Fibroblast of the aortic adventitia (primary cell): Measurements from ENCODE around the gene ABHD4. TPM values are rescaled to one million over a fixed set of nuclear protein-coding genes. Genes with fewer than 3 reads are reported as not detected.

ENCODE experiments used
- DNase-seq: peaks from one replicate; pipeline ENCODE4 v3.0.0-alpha.2; 2010; ENCODE audit warnings: low read depth
- H3K4me3 ChIP-seq: 2 replicates; pipeline ENCODE4 v1.5.1; 2011; ENCODE audit warnings: low read depth, mild to moderate bottlenecking, control low read depth, low read length, moderate library complexity
- CTCF ChIP-seq: IDR thresholded peaks from 2 replicates; pipeline ENCODE4 v1.5.1; 2011; ENCODE audit warnings: mild to moderate bottlenecking, low read length, control low read depth, inconsistent platforms; ENCODE audit not compliant: insufficient read depth
- total RNA-seq: library from RNA; depleted of rRNA; stranded (reverse); fragments of >200 nt; gene quantifications from 2 replicates; pipeline ENCODE4 v1.2.3, GENCODE V29; 2012; ENCODE audit warnings: low replicate concordance

The ABHD4 gene
- total RNA-seq, 1 donor = 24.3 TPM

- TF ChIP-seq CTCF = no peak
- H3K4me3 ChIP-seq = peak overlapping the region; percentile 99
- no peak for DNase-seq
These were observed 1.2 kb downstream of the ABHD4 start for GRCh38 chr14:22599349-22599748.

- DNase-seq = no peak
- H3K4me3 ChIP-seq = peak overlapping the region; percentile 99
- no peak for TF ChIP-seq CTCF
These were observed 1.9 kb downstream of the ABHD4 start for GRCh38 chr14:22600027-22600426.

DNA sequence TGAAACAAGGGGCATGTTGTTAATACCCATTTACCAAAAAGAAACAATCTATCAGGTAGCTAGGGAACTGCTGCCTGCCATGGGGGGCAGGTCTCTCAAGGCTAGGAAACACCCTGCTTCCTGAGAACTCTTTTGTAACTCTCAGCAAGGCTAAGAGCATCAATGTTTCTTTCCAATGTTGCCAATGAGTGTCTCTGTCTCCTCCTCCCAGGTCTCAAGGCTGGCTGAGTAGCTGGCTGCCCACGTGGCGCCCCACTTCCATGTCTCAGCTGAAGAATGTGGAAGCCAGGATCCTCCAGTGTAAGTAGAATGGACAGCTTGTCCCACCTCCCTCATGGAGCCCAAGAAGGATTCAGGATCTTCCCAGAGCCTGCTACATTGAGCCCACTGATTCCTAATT, 3.4 kb downstream of the ABHD4 start:
- DNase-seq = no peak
- no peak overlapping the region for H3K4me3 ChIP-seq
- no peak for TF ChIP-seq CTCF

DNA sequence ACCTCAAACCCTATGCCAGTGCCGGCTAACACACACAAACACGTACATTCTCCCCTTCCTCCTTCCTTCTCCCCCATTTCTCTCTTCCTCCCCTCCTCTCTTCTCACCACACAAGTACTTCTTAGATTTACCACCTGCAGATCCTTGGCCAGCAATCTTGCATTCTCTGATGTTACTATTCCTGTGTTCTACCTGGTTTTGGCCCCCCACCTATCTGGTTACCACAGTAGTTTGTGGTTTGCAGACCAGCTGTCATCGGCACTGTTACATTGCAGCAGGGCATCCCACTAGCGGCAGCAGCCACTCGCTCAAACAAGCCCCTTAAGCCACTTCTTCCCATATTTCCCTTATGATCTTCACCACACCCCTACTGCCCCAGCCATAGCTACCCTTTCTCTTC, 3.9 kb downstream of the ABHD4 start:
- DNase-seq = no peak
- H3K4me3 ChIP-seq = no peak overlapping the region
- TF ChIP-seq CTCF = no peak

GRCh38 chr14:22602862-22603261, 4.8 kb downstream of the ABHD4 start:
- TF ChIP-seq CTCF = no peak
- H3K4me3 ChIP-seq = no peak overlapping the region
- no peak for DNase-seq

- no peak overlapping the region for H3K4me3 ChIP-seq
- no peak for DNase-seq
- TF ChIP-seq CTCF = no peak
These were observed 8.3 kb downstream of the ABHD4 start for GRCh38 chr14:22606380-22606779.

DNA sequence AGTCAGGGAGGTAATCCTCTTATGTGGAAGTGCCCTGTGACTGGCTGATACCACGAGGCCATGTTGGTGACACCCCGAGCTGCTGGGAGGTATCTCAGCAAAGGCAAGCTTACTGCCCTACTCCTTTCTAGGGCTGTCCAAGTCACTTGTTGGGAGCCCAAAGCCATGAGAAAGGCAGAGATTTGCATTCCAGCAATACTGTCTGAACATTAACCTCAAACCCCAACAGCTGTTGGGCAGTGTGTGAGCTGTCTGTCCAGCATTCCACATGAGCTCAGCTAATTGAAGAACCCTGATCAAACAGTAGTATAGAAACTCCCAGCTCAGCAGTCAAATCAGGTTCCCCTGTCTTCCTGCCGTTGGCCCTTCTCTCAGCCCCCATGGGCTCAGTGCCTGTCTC, 9.2 kb downstream of the ABHD4 start:
- no peak for TF ChIP-seq CTCF
- no peak for DNase-seq
- H3K4me3 ChIP-seq = no peak overlapping the region
